Transverse colon (tissue), 4 donors: Measurements from ENCODE around the gene EXT2.

Source experiments
- EP300 ChIP-seq: sonication (generic); formaldehyde crosslinking; IDR thresholded peaks from one replicate; pipeline ENCODE4 v1.6.1; 2017; ENCODE audit warnings: antibody characterized with exemption, low read depth
- POLR2A ChIP-seq: fragments of 450-650 bp; IDR thresholded peaks from one replicate; pipeline ENCODE4 v1.6.1; 2016; ENCODE audit warnings: antibody characterized with exemption, mild to moderate bottlenecking, moderate library complexity
- POLR2AphosphoS5 ChIP-seq, 3 donors: sonication (generic); formaldehyde crosslinking; IDR thresholded peaks; one replicate each; pipeline ENCODE4 v1.6.1; 2016; ENCODE audit warnings: antibody characterized with exemption in 3 of 3
- TF ChIP-seq, protein P1 (sequence below), 5 experiments: fragments of 200-600 bp in 3 of 5; fragments of 450-650 bp in 2 of 5; sonication (generic) in 3 of 5; IDR thresholded peaks; 1 replicate in 2 of 5; 2 replicates in 3 of 5; pipeline ENCODE4 v1.5.1; 2016 to 2017; ENCODE audit warnings: antibody characterized with exemption in 5 of 5, inconsistent platforms in 3 of 5, mild to moderate bottlenecking in 2 of 5, moderate library complexity in 1 of 5

DNA sequence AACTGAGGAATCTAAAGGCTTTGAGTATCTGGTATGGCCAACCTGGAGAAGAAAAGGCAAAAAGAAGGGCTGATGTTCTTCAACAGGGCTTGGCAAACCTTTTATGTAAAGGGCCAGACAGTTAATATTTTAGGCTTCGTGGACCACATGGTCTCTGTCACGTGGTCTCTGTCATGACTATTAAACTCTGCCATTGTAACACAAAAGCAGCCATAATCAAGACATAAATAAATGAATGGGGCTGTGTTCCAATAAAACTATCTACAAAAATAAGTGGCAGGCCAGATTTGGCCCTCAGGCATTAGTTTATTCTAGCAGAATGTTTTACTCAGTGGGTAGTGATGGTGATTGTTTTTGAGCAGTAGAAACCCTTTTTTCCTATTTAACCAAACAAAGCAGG is 48.2 kb upstream of the EXT2 start:
- TF ChIP-seq, protein P1, sequence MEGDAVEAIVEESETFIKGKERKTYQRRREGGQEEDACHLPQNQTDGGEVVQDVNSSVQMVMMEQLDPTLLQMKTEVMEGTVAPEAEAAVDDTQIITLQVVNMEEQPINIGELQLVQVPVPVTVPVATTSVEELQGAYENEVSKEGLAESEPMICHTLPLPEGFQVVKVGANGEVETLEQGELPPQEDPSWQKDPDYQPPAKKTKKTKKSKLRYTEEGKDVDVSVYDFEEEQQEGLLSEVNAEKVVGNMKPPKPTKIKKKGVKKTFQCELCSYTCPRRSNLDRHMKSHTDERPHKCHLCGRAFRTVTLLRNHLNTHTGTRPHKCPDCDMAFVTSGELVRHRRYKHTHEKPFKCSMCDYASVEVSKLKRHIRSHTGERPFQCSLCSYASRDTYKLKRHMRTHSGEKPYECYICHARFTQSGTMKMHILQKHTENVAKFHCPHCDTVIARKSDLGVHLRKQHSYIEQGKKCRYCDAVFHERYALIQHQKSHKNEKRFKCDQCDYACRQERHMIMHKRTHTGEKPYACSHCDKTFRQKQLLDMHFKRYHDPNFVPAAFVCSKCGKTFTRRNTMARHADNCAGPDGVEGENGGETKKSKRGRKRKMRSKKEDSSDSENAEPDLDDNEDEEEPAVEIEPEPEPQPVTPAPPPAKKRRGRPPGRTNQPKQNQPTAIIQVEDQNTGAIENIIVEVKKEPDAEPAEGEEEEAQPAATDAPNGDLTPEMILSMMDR (IDR thresholded peaks at IDR 0.05), result no peak
- no peak for TF ChIP-seq POLR2A
- no peak for TF ChIP-seq POLR2AphosphoS5 (IDR thresholded peaks at IDR 0.05)
- TF ChIP-seq EP300, result no peak
